Glutamatergic neuron (in vitro differentiated cells): ENCODE results near the gene IL12RB2. TPM values are rescaled to one million over a fixed set of nuclear protein-coding genes. Genes with fewer than 3 reads are reported as not detected.

Experiments used
- DNase-seq: peaks from one replicate; pipeline ENCODE4 v3.0.0; 2022
- H3K27ac Mint-ChIP-seq: one replicate; pipeline ENCODE4 v1.8.0; 2020; ENCODE audit warnings: mild to moderate bottlenecking, mixed read lengths, inconsistent platforms; ENCODE audit not compliant: unreplicated experiment
- H3K27me3 Mint-ChIP-seq: one replicate; pipeline ENCODE4 v1.8.0; 2020; ENCODE audit warnings: mild to moderate bottlenecking, moderate library complexity, mixed read lengths, inconsistent platforms; ENCODE audit not compliant: unreplicated experiment
- H3K36me3 Mint-ChIP-seq: one replicate; pipeline ENCODE4 v1.8.0; 2020; ENCODE audit warnings: mild to moderate bottlenecking, mixed read lengths, inconsistent platforms; ENCODE audit not compliant: unreplicated experiment
- H3K4me1 Mint-ChIP-seq: one replicate; pipeline ENCODE4 v1.8.0; 2020; ENCODE audit warnings: mild to moderate bottlenecking, low read depth, mixed read lengths, inconsistent platforms; ENCODE audit not compliant: unreplicated experiment
- H3K4me3 Mint-ChIP-seq: one replicate; pipeline ENCODE4 v1.8.0; 2020; ENCODE audit warnings: mild to moderate bottlenecking, mixed read lengths, inconsistent platforms; ENCODE audit not compliant: unreplicated experiment
- H3K9me3 Mint-ChIP-seq: one replicate; pipeline ENCODE4 v1.8.0; 2020; ENCODE audit warnings: mild to moderate bottlenecking, moderate library complexity, mixed read lengths, inconsistent platforms; ENCODE audit not compliant: unreplicated experiment
- total RNA-seq: library from RNA; stranded (reverse); fragmentation: NEBNext Ultra II Directional; extraction: Animal tissue kit (Norgen Biotek cat#: 25700); gene quantifications from one replicate; pipeline ENCODE4 v1.2.1, GENCODE V29; 2021; ENCODE audit not compliant: unreplicated experiment
- TF ChIP-seq, protein P1 (sequence below): fragments of 200-600 bp; sonication (generic); IDR thresholded peaks from one replicate; pipeline ENCODE4 v1.5.0; 2021; ENCODE audit not compliant: partially characterized antibody, unreplicated experiment

The IL12RB2 gene
- total RNA-seq, 1 donor from 2014 or later: not detected

DNA sequence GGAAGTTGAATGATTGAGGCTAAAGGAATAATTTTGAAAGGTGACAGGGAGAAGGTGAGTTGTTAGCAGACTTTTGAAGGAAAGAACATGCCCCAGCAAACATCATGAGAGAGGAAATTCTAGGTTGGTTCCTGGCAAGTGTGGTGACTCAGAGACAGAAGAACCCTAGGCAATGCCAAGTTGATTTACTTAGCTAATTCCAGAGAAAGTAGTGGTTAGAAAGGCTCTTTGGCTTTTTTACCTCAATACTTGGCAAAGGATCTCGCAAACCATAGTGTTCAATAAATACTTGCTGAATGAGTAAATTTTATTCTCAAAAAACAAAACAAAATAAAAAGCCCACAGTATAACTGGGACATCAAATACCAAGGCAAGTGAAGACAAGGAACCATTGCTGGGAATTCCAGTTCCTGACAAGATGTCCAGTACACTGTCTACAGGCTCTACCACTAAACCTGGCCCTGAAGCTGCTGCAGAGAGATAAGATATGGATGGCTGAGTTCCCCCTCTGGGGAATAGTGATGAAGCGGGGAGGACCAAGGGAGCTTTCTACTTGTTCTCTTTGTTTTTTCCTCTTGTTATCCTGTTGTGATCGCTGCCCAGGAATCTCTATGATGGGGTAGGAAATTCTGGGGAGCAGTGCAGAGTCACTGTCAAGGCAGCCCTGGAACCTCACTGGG, 48.2 kb downstream of the IL12RB2 start:
- peaks cover 2% of the 10 kb centered on the region for H3K9me3 Mint-ChIP-seq
- TF ChIP-seq, protein P1, sequence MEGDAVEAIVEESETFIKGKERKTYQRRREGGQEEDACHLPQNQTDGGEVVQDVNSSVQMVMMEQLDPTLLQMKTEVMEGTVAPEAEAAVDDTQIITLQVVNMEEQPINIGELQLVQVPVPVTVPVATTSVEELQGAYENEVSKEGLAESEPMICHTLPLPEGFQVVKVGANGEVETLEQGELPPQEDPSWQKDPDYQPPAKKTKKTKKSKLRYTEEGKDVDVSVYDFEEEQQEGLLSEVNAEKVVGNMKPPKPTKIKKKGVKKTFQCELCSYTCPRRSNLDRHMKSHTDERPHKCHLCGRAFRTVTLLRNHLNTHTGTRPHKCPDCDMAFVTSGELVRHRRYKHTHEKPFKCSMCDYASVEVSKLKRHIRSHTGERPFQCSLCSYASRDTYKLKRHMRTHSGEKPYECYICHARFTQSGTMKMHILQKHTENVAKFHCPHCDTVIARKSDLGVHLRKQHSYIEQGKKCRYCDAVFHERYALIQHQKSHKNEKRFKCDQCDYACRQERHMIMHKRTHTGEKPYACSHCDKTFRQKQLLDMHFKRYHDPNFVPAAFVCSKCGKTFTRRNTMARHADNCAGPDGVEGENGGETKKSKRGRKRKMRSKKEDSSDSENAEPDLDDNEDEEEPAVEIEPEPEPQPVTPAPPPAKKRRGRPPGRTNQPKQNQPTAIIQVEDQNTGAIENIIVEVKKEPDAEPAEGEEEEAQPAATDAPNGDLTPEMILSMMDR: no peak
- no peaks in the 10 kb centered on the region for H3K27me3 Mint-ChIP-seq
- H3K27ac Mint-ChIP-seq: no peak overlapping the region
- H3K4me1 Mint-ChIP-seq: peaks cover 6% of the 10 kb centered on the region
- no peak for DNase-seq
- H3K4me3 Mint-ChIP-seq: no peak overlapping the region
- no peaks in the 10 kb centered on the region for H3K36me3 Mint-ChIP-seq

DNA sequence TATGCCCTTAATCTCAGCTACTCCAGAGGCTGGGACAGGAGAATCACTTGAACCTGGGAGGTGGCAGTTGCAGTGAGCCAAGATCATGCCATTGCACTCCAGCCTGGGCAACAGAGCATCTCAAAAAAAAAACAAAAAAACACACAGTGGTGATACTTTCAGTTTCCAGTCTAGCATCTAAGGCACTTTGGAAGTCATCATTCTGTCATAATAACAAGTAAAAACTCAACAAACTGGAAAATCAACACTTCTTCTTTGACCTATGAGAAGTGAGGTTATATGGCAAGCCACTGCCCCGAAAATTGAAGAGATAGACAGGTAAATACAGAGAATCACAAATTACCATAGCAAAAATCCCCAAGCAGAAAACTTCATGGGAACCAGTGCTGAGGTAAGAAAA, 51.9 kb downstream of the IL12RB2 start:
- DNase-seq: no peak
- no peaks in the 10 kb centered on the region for H3K36me3 Mint-ChIP-seq
- no peaks in the 10 kb centered on the region for H3K27me3 Mint-ChIP-seq
- peaks cover 2% of the 10 kb centered on the region for H3K9me3 Mint-ChIP-seq
- TF ChIP-seq, protein P1: no peak
- H3K4me3 Mint-ChIP-seq: no peak overlapping the region
- no peak overlapping the region for H3K27ac Mint-ChIP-seq
- H3K4me1 Mint-ChIP-seq: peaks cover 6% of the 10 kb centered on the region

DNA sequence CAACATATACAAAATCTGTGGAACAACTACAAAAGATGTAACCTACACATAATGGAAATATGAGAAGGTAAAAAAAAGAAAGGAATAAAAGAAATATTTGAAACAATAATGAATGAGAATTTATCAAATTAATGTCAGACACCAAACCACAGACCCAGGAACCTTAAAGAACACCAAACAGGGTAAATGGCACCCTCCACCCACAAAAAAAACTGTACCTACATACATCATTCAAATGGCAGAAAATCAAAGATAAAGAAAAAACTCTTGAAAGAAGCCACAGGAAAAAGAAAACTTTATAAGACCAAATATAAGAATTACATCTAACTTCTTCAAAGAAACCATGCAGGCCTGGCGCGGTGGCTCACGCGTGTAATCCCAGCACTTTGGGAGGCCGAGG, 54.0 kb downstream of the IL12RB2 start:
- DNase-seq: no peak
- Mint-ChIP-seq H3K27me3 (no peaks in the 10 kb centered on the region), H3K9me3 (no peaks in the 10 kb centered on the region), H3K27ac (no peak overlapping the region), H3K36me3 (no peaks in the 10 kb centered on the region), H3K4me1 (no peaks in the 10 kb centered on the region), H3K4me3 (no peak overlapping the region)
- TF ChIP-seq, protein P1: no peak

DNA sequence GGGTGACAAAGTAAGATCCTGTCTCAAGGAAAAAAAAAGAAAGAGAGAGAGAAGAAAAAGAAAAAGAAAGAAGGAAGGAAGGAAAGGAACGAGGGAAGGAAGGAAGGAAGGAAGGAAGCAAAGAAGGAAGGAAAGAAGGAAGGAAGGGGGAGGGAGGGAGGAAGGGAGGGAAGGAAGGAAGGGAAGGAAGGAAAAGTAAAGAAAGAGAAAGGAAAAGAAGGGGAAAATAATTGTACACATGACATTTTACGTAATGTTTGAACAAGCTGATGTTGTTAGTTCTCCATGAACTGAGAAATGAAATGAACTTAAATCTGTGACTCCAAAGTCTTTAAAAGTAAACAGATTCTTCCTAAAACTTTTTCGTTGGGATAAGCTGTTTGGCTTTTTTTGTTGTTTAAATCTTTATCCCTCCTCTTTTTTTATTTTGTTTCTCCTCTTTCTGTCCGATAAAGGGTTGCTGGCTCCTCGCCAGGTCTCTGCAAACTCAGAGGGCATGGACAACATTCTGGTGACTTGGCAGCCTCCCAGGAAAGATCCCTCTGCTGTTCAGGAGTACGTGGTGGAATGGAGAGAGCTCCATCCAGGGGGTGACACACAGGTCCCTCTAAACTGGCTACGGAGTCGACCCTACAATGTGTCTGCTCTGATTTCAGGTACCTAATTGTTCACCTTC, 59.8 kb downstream of the IL12RB2 start:
- Mint-ChIP-seq H3K4me1 (peaks cover 3% of the 10 kb centered on the region), H3K36me3 (no peaks in the 10 kb centered on the region), H3K9me3 (no peaks in the 10 kb centered on the region), H3K4me3 (no peak overlapping the region), H3K27me3 (no peaks in the 10 kb centered on the region), H3K27ac (no peak overlapping the region)
- TF ChIP-seq, protein P1: no peak
- DNase-seq: no peak

DNA sequence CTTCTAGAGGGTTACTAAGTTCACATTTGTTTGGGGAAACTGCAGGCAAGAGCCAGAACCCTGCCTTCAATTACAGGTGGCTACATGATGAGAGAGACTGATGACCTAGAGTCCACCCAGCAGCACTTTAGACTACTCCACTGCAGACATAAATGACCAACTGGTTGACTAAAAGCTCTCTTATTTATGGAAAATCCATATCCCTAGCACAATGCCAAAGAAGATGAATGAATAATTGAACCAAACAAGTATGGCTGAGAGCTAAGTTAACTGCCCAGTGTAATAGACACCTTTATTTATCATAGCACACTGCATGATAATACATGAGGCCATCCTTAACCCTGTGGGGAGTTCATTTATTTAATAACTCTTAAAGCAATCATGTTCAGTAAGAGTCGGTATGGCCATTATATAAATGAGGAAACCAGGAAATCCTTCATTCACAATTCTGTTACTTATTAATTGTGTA, 60.4 kb downstream of the IL12RB2 start:
- Mint-ChIP-seq H3K4me3 (no peak overlapping the region), H3K27ac (no peak overlapping the region), H3K36me3 (no peaks in the 10 kb centered on the region)

More for the DNA sequence above, 60.4 kb downstream of the IL12RB2 start:
- TF ChIP-seq, protein P1: no peak
- no peak for DNase-seq
- Mint-ChIP-seq H3K9me3 (no peaks in the 10 kb centered on the region), H3K4me1 (peaks cover 3% of the 10 kb centered on the region), H3K27me3 (no peaks in the 10 kb centered on the region)
